ENCODE measurements around the gene CDC20.

DNA sequence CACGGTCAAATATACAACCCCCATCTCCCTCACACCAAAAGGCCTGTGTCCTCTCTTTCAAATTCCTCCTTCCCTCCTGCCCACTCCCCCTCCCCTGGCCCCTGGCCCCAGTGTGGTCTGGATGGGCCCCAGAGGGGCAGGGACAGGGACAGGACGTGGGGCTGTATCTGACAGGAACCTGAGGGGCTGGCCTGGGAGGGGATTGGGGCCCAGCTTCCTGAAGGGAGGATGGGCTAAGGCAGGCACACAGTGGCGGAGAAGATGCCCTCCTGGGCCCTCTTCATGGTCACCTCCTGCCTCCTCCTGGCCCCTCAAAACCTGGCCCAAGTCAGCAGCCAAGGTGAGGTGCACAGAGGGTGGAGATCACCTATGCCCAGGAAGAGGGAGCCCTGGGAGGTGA, 21.2 kb upstream of the CDC20 start, which contains the start of gene MPL:
- TF ChIP-seq POLR2AphosphoS5 (IDR thresholded peaks at IDR 0.05; ENCODE audit: borderline replicate concordance, low read depth, low read length) (no peak), EZH2 (IDR thresholded peaks at IDR 0.05) (no peak)
